ENCODE results near the gene GLIS2. TPM values are rescaled to one million over a fixed set of nuclear protein-coding genes. Genes with fewer than 3 reads are reported as not detected.

GLIS2 gene
- total RNA-seq, 1 donor from 2014 or later = 5.1 TPM

GRCh38 chr16:4298761-4299522, 16.9 kb upstream of the GLIS2 start:
- DNase-seq = no peak

- no peak for DNase-seq
These were observed 14.7 kb upstream of the GLIS2 start for GRCh38 chr16:4301177-4301576.

- no peak for DNase-seq
These were observed 13.9 kb upstream of the GLIS2 start for GRCh38 chr16:4301968-4302367.

GRCh38 chr16:4303973-4304372, 11.9 kb upstream of the GLIS2 start:
- no peak for DNase-seq

- DNase-seq = no peak
These were observed 9.2 kb upstream of the GLIS2 start for GRCh38 chr16:4306470-4307214.

GRCh38 chr16:4307215-4308037, 8.4 kb upstream of the GLIS2 start:
- peak; percentile 70 for DNase-seq

GRCh38 chr16:4309102-4309832, 6.6 kb upstream of the GLIS2 start:
- no peak for DNase-seq

GRCh38 chr16:4309833-4310266, 6.0 kb upstream of the GLIS2 start:
- no peak for DNase-seq

- DNase-seq = no peak
These were observed 2.0 kb upstream of the GLIS2 start for GRCh38 chr16:4313563-4314531.

GRCh38 chr16:4314532-4315185, 1.2 kb upstream of the GLIS2 start:
- no peak for DNase-seq

GRCh38 chr16:4316108-4316863, 419 bp downstream of the GLIS2 start:
- DNase-seq = no peak

GRCh38 chr16:4316864-4317531, 1.1 kb downstream of the GLIS2 start:
- no peak for DNase-seq

GRCh38 chr16:4317532-4318450, 1.9 kb downstream of the GLIS2 start:
- DNase-seq = no peak

GRCh38 chr16:4318451-4318910, 2.6 kb downstream of the GLIS2 start:
- no peak for DNase-seq

- no peak for DNase-seq
These were observed 3.1 kb downstream of the GLIS2 start for GRCh38 chr16:4318967-4319366.

- DNase-seq = no peak
These were observed 3.9 kb downstream of the GLIS2 start for GRCh38 chr16:4319454-4320421.
